ENCODE results near the gene RBM4B. TPM values are rescaled to one million over a fixed set of nuclear protein-coding genes. Genes with fewer than 3 reads are reported as not detected.

RBM4B gene
- total RNA-seq, 2 experiments from 2014 or later: 10.9 to 11.7 TPM

Other genes with a start within 250 kb of the RBM4B start
- 100 to 1,000 TPM; 143 to 144 TPM for gene MRPL11, start 239.0 kb downstream of the RBM4B start, total RNA-seq
- gene PELI3, start 211.0 kb downstream of the RBM4B start, total RNA-seq: 1 to 10 TPM; 2.3 to 2.4 TPM
- 10 to 100 TPM; 73.8 to 80.1 TPM for gene DPP3, start 197.5 kb downstream of the RBM4B start, total RNA-seq
- gene BBS1, start 167.3 kb downstream of the RBM4B start, total RNA-seq: 10 to 100 TPM; 10.1 to 10.9 TPM
- 10 to 100 TPM; 11.5 to 13.4 TPM for gene ZDHHC24, start 131.8 kb downstream of the RBM4B start, total RNA-seq
- gene ACTN3, start 131.0 kb downstream of the RBM4B start, total RNA-seq: under 1 TPM in 1 of 2 experiments, not detected in 1; 0.07 TPM
- under 1 TPM; 0.64 to 0.96 TPM for gene CTSF, start 109.3 kb downstream of the RBM4B start, total RNA-seq
- under 1 TPM; 0.07 to 0.12 TPM for gene CCDC87, start 84.8 kb downstream of the RBM4B start, total RNA-seq
- gene CCS, start 84.7 kb downstream of the RBM4B start, total RNA-seq: 10 to 100 TPM; 22.6 to 22.8 TPM
- 100 to 1,000 TPM; 160 to 173 TPM for gene RBM14, start 61.3 kb downstream of the RBM4B start, total RNA-seq
- gene RBM4, start 39.2 kb downstream of the RBM4B start, total RNA-seq: 10 to 100 TPM; 85.9 to 98.1 TPM
- gene SPTBN2, start 51.3 kb upstream of the RBM4B start, total RNA-seq: 1 to 10 TPM; 1.8 to 3.0 TPM
- gene RCE1, start 165.6 kb upstream of the RBM4B start, total RNA-seq: 10 to 100 TPM; 19.3 to 20.6 TPM
- gene LRFN4, start 179.2 kb upstream of the RBM4B start, total RNA-seq: 10 to 100 TPM; 13.3 to 16.1 TPM